Liver (tissue), 3 donors: ENCODE measurements around the gene ASPA.

Experiments used
- RAD21 ChIP-seq, 2 donors: IDR thresholded peaks; 2 replicates each; pipeline ENCODE4 v1.6.1; 2016; ENCODE audit warnings: antibody characterized with exemption in 2 of 2, mild to moderate bottlenecking in 2 of 2
- TAF1 ChIP-seq: conservative IDR thresholded peaks from 2 replicates; pipeline ENCODE4 v1.6.1; 2016; ENCODE audit warnings: antibody characterized with exemption, mild to moderate bottlenecking
- YY1 ChIP-seq: IDR thresholded peaks from 2 replicates; pipeline ENCODE4 v1.6.1; 2016; ENCODE audit warnings: antibody characterized with exemption, mild to moderate bottlenecking
- TF ChIP-seq, protein P1 (sequence below): IDR thresholded peaks from 2 replicates; pipeline ENCODE4 v1.6.1; 2016; ENCODE audit warnings: antibody characterized with exemption
- TF ChIP-seq, protein P2 (sequence below): IDR thresholded peaks from 2 replicates; pipeline ENCODE4 v1.6.1; 2016; ENCODE audit warnings: antibody characterized with exemption
- TF ChIP-seq, protein P3 (sequence below): fragments of 150-350 bp; IDR thresholded peaks from 2 replicates; pipeline ENCODE4 v1.5.1; 2017; ENCODE audit warnings: improper control_type of control experiment, low read depth, low read length; ENCODE audit not compliant: missing input control
- TF ChIP-seq, protein P4 (sequence below): IDR thresholded peaks from 2 replicates; pipeline ENCODE4 v1.6.1; 2016; ENCODE audit warnings: antibody characterized with exemption
- donor health status: healthy.
- donor health status: healthy.

DNA sequence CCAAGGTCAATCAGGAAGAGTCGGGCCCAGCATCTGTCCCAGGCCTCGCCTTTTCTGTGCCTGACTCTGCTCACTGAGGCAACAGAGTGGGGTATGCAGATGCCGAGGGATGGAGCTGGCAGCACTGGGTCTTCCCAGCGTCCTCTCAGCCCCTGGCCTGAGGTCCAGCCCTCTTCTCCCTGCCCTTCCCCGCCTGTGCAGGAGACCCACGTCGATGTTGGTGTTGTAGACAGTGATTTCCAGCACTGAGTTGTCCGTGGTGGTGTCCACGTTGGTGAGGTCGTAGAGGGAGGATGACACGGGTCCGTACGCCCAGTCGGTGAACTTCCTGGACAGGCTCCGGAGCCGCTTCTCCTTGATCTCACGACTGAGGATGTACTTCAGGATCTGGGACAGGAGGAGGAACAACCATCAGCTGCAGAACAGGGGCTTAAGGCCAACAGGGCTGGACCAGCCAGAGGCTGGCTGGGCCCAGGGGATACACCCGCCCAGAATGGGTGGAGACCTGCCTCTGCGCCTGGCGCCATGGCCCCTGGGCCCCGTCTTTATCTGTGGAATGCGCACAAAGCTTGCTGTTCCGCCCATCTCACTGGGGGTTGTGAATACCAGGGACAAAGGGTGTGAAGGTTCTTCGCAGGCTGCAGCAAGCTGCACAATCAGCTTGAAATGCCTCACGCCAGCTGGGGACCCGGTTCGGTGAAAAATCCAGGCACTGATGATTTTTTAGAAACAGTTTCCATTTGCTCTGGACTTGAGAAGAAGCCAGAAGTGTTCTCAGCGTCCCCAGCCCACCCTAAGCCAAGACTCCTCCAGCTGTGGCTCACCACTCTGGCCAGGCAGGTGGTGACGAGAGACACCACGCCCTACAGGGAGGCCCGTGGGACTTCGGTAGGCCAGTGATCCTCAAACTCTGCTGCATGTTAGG is 54.3 kb downstream of the ASPA start:
- TF ChIP-seq YY1 (no peak), RAD21 (IDR thresholded peaks at IDR 0.05) (no peak), TAF1 (no peak)
- TF ChIP-seq, protein P1, sequence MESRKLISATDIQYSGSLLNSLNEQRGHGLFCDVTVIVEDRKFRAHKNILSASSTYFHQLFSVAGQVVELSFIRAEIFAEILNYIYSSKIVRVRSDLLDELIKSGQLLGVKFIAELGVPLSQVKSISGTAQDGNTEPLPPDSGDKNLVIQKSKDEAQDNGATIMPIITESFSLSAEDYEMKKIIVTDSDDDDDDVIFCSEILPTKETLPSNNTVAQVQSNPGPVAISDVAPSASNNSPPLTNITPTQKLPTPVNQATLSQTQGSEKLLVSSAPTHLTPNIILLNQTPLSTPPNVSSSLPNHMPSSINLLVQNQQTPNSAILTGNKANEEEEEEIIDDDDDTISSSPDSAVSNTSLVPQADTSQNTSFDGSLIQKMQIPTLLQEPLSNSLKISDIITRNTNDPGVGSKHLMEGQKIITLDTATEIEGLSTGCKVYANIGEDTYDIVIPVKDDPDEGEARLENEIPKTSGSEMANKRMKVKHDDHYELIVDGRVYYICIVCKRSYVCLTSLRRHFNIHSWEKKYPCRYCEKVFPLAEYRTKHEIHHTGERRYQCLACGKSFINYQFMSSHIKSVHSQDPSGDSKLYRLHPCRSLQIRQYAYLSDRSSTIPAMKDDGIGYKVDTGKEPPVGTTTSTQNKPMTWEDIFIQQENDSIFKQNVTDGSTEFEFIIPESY = no peak
- TF ChIP-seq, protein P2, sequence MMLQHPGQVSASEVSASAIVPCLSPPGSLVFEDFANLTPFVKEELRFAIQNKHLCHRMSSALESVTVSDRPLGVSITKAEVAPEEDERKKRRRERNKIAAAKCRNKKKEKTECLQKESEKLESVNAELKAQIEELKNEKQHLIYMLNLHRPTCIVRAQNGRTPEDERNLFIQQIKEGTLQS = no peak
- TF ChIP-seq, protein P3, sequence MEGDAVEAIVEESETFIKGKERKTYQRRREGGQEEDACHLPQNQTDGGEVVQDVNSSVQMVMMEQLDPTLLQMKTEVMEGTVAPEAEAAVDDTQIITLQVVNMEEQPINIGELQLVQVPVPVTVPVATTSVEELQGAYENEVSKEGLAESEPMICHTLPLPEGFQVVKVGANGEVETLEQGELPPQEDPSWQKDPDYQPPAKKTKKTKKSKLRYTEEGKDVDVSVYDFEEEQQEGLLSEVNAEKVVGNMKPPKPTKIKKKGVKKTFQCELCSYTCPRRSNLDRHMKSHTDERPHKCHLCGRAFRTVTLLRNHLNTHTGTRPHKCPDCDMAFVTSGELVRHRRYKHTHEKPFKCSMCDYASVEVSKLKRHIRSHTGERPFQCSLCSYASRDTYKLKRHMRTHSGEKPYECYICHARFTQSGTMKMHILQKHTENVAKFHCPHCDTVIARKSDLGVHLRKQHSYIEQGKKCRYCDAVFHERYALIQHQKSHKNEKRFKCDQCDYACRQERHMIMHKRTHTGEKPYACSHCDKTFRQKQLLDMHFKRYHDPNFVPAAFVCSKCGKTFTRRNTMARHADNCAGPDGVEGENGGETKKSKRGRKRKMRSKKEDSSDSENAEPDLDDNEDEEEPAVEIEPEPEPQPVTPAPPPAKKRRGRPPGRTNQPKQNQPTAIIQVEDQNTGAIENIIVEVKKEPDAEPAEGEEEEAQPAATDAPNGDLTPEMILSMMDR = no peak
- TF ChIP-seq, protein P4, sequence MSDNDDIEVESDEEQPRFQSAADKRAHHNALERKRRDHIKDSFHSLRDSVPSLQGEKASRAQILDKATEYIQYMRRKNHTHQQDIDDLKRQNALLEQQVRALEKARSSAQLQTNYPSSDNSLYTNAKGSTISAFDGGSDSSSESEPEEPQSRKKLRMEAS = no peak
